T follicular helper cell (primary cell): Measurements from ENCODE around the gene PGAP6.
"Not testable (repeated sequence)": the region's sequence is repeated elsewhere in the genome, so short reads cannot be mapped to it uniquely, and the experiment has no call there.

ENCODE experiments used
- DNase-seq: peaks from one replicate; pipeline ENCODE4 v3.0.0-alpha.2; 2020; ENCODE audit warnings: low read depth

The PGAP6 gene

GRCh38 chr16:367333-367903, 14.4 kb downstream of the PGAP6 start:
- DNase-seq, result no peak

- DNase-seq, result no peak
Observed at GRCh38 chr16:366476-366875, 15.3 kb downstream of the PGAP6 start.

- no peak for DNase-seq
Observed at GRCh38 chr16:364595-365491, 16.9 kb downstream of the PGAP6 start.

GRCh38 chr16:363766-364490, 17.9 kb downstream of the PGAP6 start:
- DNase-seq, result no peak

- no peak for DNase-seq
Observed at GRCh38 chr16:363110-363765, 18.5 kb downstream of the PGAP6 start.

- DNase-seq, result not testable (repeated sequence)
Observed at GRCh38 chr16:362702-362999, 19.1 kb downstream of the PGAP6 start.

GRCh38 chr16:361872-362701, 19.7 kb downstream of the PGAP6 start:
- peak; percentile 62 for DNase-seq

- no peak for DNase-seq
Observed at GRCh38 chr16:361341-361871, 20.4 kb downstream of the PGAP6 start.

GRCh38 chr16:360698-361336, 21.0 kb downstream of the PGAP6 start:
- no peak for DNase-seq

GRCh38 chr16:359871-360697, 21.7 kb downstream of the PGAP6 start:
- no peak for DNase-seq

- no peak for DNase-seq
Observed at GRCh38 chr16:359067-359763, 22.6 kb downstream of the PGAP6 start.

GRCh38 chr16:356741-357140, 25.0 kb downstream of the PGAP6 start:
- DNase-seq, result no peak

GRCh38 chr16:354971-355461, 26.8 kb downstream of the PGAP6 start:
- DNase-seq, result no peak

- DNase-seq, result no peak
Observed at GRCh38 chr16:354291-354881, 27.4 kb downstream of the PGAP6 start.

- DNase-seq, result no peak
Observed at GRCh38 chr16:353404-354290, 28.1 kb downstream of the PGAP6 start.

GRCh38 chr16:352547-353403, 29.0 kb downstream of the PGAP6 start, which contains the start of gene AXIN1:
Gene AXIN1 (minus strand): TSS chr16:352723. CDS start chr16:347025, 5,698 bp downstream.
- DNase-seq, result peak; percentile 100
